Measurements from ENCODE around the gene PRKCD.

Gene PRKCD

GRCh38 chr3:53190659-53191058 is 29.6 kb downstream of the PRKCD start:
- no peak for DNase-seq (ENCODE audit: low read depth in 2 of 2)

GRCh38 chr3:53191836-53192480 is 30.9 kb downstream of the PRKCD start:
- DNase-seq (ENCODE audit: low read depth in 2 of 2), result no peak

- DNase-seq (ENCODE audit: low read depth in 2 of 2), result no peak
Observed at GRCh38 chr3:53192608-53193007, 31.6 kb downstream of the PRKCD start.

GRCh38 chr3:53193466-53194209 is 32.6 kb downstream of the PRKCD start:
- DNase-seq (ENCODE audit: low read depth in 2 of 2), result no peak

- DNase-seq (ENCODE audit: low read depth in 2 of 2), result no peak
Observed at GRCh38 chr3:53194210-53195065, 33.4 kb downstream of the PRKCD start.

GRCh38 chr3:53195066-53195450 is 34.0 kb downstream of the PRKCD start:
- DNase-seq (ENCODE audit: low read depth in 2 of 2), result no peak

- DNase-seq (ENCODE audit: low read depth in 2 of 2), result peak; percentile 46 to 60
Observed at GRCh38 chr3:53195602-53196574, 34.9 kb downstream of the PRKCD start.

GRCh38 chr3:53196575-53197407 is 35.8 kb downstream of the PRKCD start:
- peak; percentile 28 to 31 for DNase-seq (ENCODE audit: low read depth in 2 of 2)

- no peak for DNase-seq (ENCODE audit: low read depth in 2 of 2)
Observed at GRCh38 chr3:53198256-53198977, 37.4 kb downstream of the PRKCD start.

GRCh38 chr3:53198996-53199395 is 38.0 kb downstream of the PRKCD start:
- DNase-seq (ENCODE audit: low read depth in 2 of 2), result no peak

GRCh38 chr3:53199834-53200233 is 38.8 kb downstream of the PRKCD start:
- no peak for DNase-seq (ENCODE audit: low read depth in 2 of 2)

GRCh38 chr3:53200501-53201498 is 39.8 kb downstream of the PRKCD start:
- no peak for DNase-seq (ENCODE audit: low read depth in 2 of 2)

- no peak for DNase-seq (ENCODE audit: low read depth in 2 of 2)
Observed at GRCh38 chr3:53202331-53203015, 41.5 kb downstream of the PRKCD start.

GRCh38 chr3:53211706-53212702 is 51.0 kb downstream of the PRKCD start:
- DNase-seq (ENCODE audit: low read depth in 2 of 2), result no peak

GRCh38 chr3:53213276-53213675 is 52.3 kb downstream of the PRKCD start:
- no peak for DNase-seq (ENCODE audit: low read depth in 2 of 2)

- no peak for DNase-seq (ENCODE audit: low read depth in 2 of 2)
Observed at GRCh38 chr3:53215816-53216215, 54.8 kb downstream of the PRKCD start.

- DNase-seq (ENCODE audit: low read depth in 2 of 2), result no peak
Observed at GRCh38 chr3:53216723-53217122, 55.7 kb downstream of the PRKCD start.

All from stimulated activated CD4-positive, alpha-beta T cell treated with anti-CD3 and anti-CD28 coated beads, Interleukin-1b, Interleukin-23, amount 100 ng/mL, for 4 hours (primary cell).